Endodermal cell (in vitro differentiated cells): Measurements from ENCODE around the gene CRYL1. TPM values are rescaled to one million over a fixed set of nuclear protein-coding genes. Genes with fewer than 3 reads are reported as not detected.

Experiments used
- DNase-seq: peaks from one replicate; pipeline ENCODE4 v3.0.0-alpha.2; 2017
- H3K27ac ChIP-seq: 2 replicates; pipeline ENCODE4 v1.5.1; 2013; ENCODE audit warnings: mild to moderate bottlenecking, low read depth, low read length, moderate library complexity
- H3K27me3 ChIP-seq: 2 replicates; pipeline ENCODE4 v1.6.1; 2013; ENCODE audit warnings: mild to moderate bottlenecking, low read length, moderate library complexity; ENCODE audit not compliant: insufficient read depth, control insufficient read depth, poor library complexity, severe bottlenecking
- H3K36me3 ChIP-seq: 2 replicates; pipeline ENCODE4 v1.7.0; 2013; ENCODE audit warnings: mild to moderate bottlenecking, low read length, moderate library complexity; ENCODE audit not compliant: control insufficient read depth, insufficient read depth
- H3K4me1 ChIP-seq: one replicate; pipeline ENCODE4 v1.7.0; 2013; ENCODE audit warnings: low read length; ENCODE audit not compliant: control insufficient read depth, insufficient read depth
- H3K4me3 ChIP-seq: 2 replicates; pipeline ENCODE4 v1.5.1; 2013; ENCODE audit warnings: mild to moderate bottlenecking, low read length, moderate library complexity
- H3K9ac ChIP-seq: 2 replicates; pipeline ENCODE4 v1.6.1; 2013; ENCODE audit warnings: mild to moderate bottlenecking, low read length, moderate library complexity; ENCODE audit not compliant: poor library complexity, severe bottlenecking; ENCODE audit errors: extremely low read depth
- H3K9me3 ChIP-seq: 2 replicates; pipeline ENCODE4 v1.6.1; 2013; ENCODE audit warnings: mild to moderate bottlenecking, low read length, moderate library complexity; ENCODE audit not compliant: control insufficient read depth
- H3K27ac Mint-ChIP-seq: 2 replicates; pipeline ENCODE4 v1.8.0; 2020; ENCODE audit warnings: mixed read lengths
- H3K27me3 Mint-ChIP-seq: 2 replicates; pipeline ENCODE4 v1.8.0; 2021; ENCODE audit warnings: mild to moderate bottlenecking, mixed read lengths; ENCODE audit not compliant: insufficient read depth
- H3K36me3 Mint-ChIP-seq: 2 replicates; pipeline ENCODE4 v1.8.0; 2020; ENCODE audit warnings: low read depth, mixed read lengths
- H3K4me1 Mint-ChIP-seq: 2 replicates; pipeline ENCODE4 v1.8.0; 2020; ENCODE audit warnings: mixed read lengths
- H3K4me3 Mint-ChIP-seq: 2 replicates; pipeline ENCODE4 v1.8.0; 2020; ENCODE audit warnings: mild to moderate bottlenecking, moderate library complexity, mixed read lengths
- H3K9me3 Mint-ChIP-seq: 2 replicates; pipeline ENCODE4 v1.8.0; 2020; ENCODE audit warnings: mild to moderate bottlenecking, mixed read lengths
- WGBS, 2 experiments: methylation state at CpG; one replicate each; pipeline versions ENCODE4 v1.1.5 to v1.1.7; 2013; ENCODE audit warnings: missing lambda C conversion rate in 2 of 2, mixed read lengths in 1 of 2; ENCODE audit not compliant: insufficient coverage in 1 of 2, insufficient read length in 1 of 2; 5-methylcytosine and 5-hydroxymethylcytosine counted together
- total RNA-seq, 2 donors: library from RNA; stranded (reverse); fragmentation: NEBNext Ultra II Directional in 1 of 2; extraction: Animal tissue kit (Norgen Biotek cat#: 25700) in 1 of 2; gene quantifications; 2 replicates in 1 of 2; 3 replicates in 1 of 2; pipeline ENCODE4 v1.2.1, GENCODE V29; 2021
- TF ChIP-seq, protein P1 (sequence below): fragments of 200-600 bp; sonication (generic); conservative IDR thresholded peaks from 2 replicates; pipeline ENCODE4 v1.5.0; 2021; ENCODE audit warnings: antibody characterized with exemption, mild to moderate bottlenecking

CRYL1 gene
- total RNA-seq, 2 donors from 2014 or later, result 1.7 to 4.1 TPM

DNA sequence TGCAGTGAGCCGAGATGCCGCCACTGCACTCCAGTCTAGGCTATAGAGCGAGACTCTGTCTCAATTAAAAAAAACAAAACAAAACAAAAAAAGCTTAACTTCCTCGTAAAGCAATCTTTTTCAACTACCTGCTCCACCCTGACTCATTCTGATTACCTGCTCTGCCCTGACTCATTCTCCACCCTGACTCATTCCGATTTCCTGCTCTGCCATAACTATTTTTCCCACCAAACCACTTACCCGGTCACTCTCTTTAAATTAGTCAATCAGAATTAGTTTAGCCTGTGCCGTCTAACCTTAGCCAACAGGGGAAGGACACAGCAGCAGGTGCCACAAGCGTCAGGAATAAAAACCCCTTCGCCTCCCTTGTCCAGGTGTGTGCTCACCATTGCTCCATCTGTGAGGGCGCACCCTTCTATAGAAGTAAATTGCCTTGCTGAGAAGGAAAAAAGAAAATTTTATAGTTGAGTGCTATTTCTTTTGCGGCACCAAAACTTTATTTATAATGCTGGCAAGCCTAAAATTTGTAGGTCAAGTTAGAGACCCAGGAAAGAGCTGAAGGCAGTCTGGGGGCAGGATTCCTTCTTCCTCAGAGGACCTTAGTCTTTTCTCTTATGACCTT is 39.6 kb upstream of the CRYL1 start:
- no peak overlapping the region for H3K4me3 ChIP-seq
- no peaks in the 10 kb centered on the region for H3K4me1 ChIP-seq
- H3K9ac ChIP-seq, result no peak overlapping the region
- peaks cover 7% of the 10 kb centered on the region for H3K4me1 Mint-ChIP-seq
- no peak overlapping the region for H3K27ac Mint-ChIP-seq
- peaks cover 20% of the 10 kb centered on the region for H3K9me3 Mint-ChIP-seq
- peaks cover 11% of the 10 kb centered on the region for H3K36me3 Mint-ChIP-seq
- H3K27me3 Mint-ChIP-seq, result peaks cover 6% of the 10 kb centered on the region
- TF ChIP-seq, protein P1, sequence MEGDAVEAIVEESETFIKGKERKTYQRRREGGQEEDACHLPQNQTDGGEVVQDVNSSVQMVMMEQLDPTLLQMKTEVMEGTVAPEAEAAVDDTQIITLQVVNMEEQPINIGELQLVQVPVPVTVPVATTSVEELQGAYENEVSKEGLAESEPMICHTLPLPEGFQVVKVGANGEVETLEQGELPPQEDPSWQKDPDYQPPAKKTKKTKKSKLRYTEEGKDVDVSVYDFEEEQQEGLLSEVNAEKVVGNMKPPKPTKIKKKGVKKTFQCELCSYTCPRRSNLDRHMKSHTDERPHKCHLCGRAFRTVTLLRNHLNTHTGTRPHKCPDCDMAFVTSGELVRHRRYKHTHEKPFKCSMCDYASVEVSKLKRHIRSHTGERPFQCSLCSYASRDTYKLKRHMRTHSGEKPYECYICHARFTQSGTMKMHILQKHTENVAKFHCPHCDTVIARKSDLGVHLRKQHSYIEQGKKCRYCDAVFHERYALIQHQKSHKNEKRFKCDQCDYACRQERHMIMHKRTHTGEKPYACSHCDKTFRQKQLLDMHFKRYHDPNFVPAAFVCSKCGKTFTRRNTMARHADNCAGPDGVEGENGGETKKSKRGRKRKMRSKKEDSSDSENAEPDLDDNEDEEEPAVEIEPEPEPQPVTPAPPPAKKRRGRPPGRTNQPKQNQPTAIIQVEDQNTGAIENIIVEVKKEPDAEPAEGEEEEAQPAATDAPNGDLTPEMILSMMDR, result no peak
- WGBS, 2 experiments, result 95 to 97% methylated on average over 9 to 11 of the region's 11 CpGs
- H3K4me3 Mint-ChIP-seq, result peak overlapping the region; percentile 84
- no peaks in the 10 kb centered on the region for H3K36me3 ChIP-seq
- H3K9me3 ChIP-seq, result peaks cover 22% of the 10 kb centered on the region
- no peak for DNase-seq
- H3K27me3 ChIP-seq, result no peaks in the 10 kb centered on the region
- H3K27ac ChIP-seq, result no peak overlapping the region

DNA sequence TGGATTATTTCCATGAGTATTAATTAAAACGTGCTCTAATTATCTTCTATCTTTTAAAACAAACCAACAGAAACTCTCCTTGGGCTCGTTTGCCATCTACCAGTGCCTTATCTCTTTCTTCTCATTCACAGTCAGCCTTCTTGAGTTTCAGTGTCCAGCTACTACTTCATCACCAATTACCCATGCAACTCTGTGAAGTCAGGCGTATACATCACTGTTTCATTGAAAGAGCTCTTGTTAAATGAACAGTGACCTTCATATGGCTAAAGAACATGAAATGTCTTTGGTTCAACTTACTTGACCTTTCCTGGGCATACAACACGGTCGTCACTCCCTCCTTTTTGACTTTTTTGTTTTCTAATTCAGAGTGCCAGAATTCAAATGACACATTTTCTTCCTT is 36.1 kb upstream of the CRYL1 start:
- no peak overlapping the region for H3K9ac ChIP-seq
- H3K4me3 Mint-ChIP-seq, result no peak overlapping the region
- no peak overlapping the region for H3K27ac ChIP-seq
- peaks cover 2% of the 10 kb centered on the region for H3K4me1 Mint-ChIP-seq
- H3K4me3 ChIP-seq, result no peak overlapping the region
- H3K27ac Mint-ChIP-seq, result no peak overlapping the region
- 78 to 88% methylated on average over 5 of the region's 5 CpGs for WGBS, 2 experiments
- peaks cover 8% of the 10 kb centered on the region for H3K27me3 Mint-ChIP-seq
- H3K36me3 Mint-ChIP-seq, result peaks cover 3% of the 10 kb centered on the region
- DNase-seq, result no peak
- peaks cover 16% of the 10 kb centered on the region for H3K9me3 Mint-ChIP-seq
- H3K9me3 ChIP-seq, result peaks cover 22% of the 10 kb centered on the region
- no peaks in the 10 kb centered on the region for H3K4me1 ChIP-seq
- H3K27me3 ChIP-seq, result no peaks in the 10 kb centered on the region
- no peaks in the 10 kb centered on the region for H3K36me3 ChIP-seq
- TF ChIP-seq, protein P1, result no peak

DNA sequence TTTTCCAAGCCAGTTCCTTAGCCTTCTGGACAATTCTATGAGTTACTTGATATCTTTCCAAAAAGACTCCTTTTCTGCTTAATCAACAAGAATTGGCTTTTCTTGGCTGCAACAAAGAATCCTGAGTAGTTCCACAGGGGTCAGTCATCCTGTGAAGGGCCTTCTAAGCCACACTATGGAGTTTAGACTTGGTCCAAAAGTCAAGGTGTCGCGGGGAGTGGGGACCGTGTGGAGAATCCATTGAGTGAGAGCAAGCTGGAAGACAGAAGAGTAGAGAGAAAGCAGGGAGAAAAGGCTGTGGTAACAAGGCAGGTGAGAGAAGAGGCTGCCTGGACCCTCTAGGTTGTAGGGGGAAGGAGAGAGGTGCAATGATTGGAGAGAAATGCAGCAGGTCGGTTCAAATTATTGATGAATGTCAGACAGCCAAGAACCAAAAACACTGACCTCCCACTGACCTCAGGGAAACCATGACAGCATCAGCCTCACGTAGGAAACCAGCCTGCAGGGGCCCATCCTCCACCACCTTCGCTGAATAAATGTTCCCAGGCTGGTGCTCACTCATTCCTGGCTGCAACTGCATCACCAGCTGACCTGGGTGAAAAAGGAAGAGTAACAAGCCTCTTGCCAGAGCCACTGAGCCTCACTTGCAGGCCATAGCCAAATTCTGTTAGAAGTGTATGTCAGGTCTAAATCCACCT is 34.2 kb upstream of the CRYL1 start:
- Histone ChIP-seq H3K27me3 (no peaks in the 10 kb centered on the region), H3K9me3 (peaks cover 9% of the 10 kb centered on the region), H3K4me1 (no peaks in the 10 kb centered on the region), H3K9ac (no peak overlapping the region), H3K27ac (no peak overlapping the region), H3K4me3 (no peak overlapping the region), H3K36me3 (no peaks in the 10 kb centered on the region)
- no peak for DNase-seq
- Mint-ChIP-seq H3K9me3 (peaks cover 5% of the 10 kb centered on the region), H3K36me3 (no peaks in the 10 kb centered on the region), H3K4me3 (no peak overlapping the region), H3K27me3 (peaks cover 6% of the 10 kb centered on the region), H3K27ac (no peak overlapping the region), H3K4me1 (no peaks in the 10 kb centered on the region)
- TF ChIP-seq, protein P1, result no peak
- WGBS, 2 experiments, result 87 to 95% methylated on average over 4 to 6 of the region's 6 CpGs
